HG03196 (cell line): ENCODE data around the gene MAP3K12.
A peak's percentile ranks its signal among the peaks of the same experiment; 100 is the strongest.
"Not testable (repeated sequence)": the region's sequence is repeated elsewhere in the genome, so short reads cannot be mapped to it uniquely, and the experiment has no call there.

Experiments used
- ATAC-seq: cut with Tn5 transposase; IDR thresholded peaks from one replicate; pipeline ENCODE4 v1.9.1; 2021; ENCODE audit not compliant: unreplicated experiment

The MAP3K12 gene

GRCh38 chr12:53443955-53444354, 55.3 kb downstream of the MAP3K12 start:
- ATAC-seq: no peak

- peak; percentile 99 for ATAC-seq
These were observed 58.0 kb downstream of the MAP3K12 start, which contains the start of gene PRR13 for GRCh38 chr12:53441040-53441833. Gene PRR13, plus strand, starts transcription at chr12:53441734. Its CDS starts 981 bp downstream, at chr12:53442715.

GRCh38 chr12:53439582-53439981, 59.7 kb downstream of the MAP3K12 start:
- not testable (repeated sequence) for ATAC-seq

- not testable (repeated sequence) for ATAC-seq
These were observed 63.9 kb downstream of the MAP3K12 start for GRCh38 chr12:53435326-53435725.

- no peak for ATAC-seq
These were observed 68.1 kb downstream of the MAP3K12 start for GRCh38 chr12:53431187-53431586.

- no peak for ATAC-seq
These were observed 69.1 kb downstream of the MAP3K12 start for GRCh38 chr12:53430116-53430515.
